HEK293 (cell line): ENCODE results near the gene SLC13A3.

Experiments used
- SALL2 ChIP-seq: fragments of 450-650 bp; formaldehyde crosslinking; IDR thresholded peaks from 2 replicates; pipeline ENCODE4 v1.5.0; 2017; ENCODE audit warnings: missing biosample characterization, mild to moderate bottlenecking, missing genetic modification characterization, borderline replicate concordance
- TRIM28 ChIP-seq: IDR thresholded peaks from 2 replicates; pipeline ENCODE4 v1.6.1; 2011; ENCODE audit warnings: low read length, control low read depth, borderline replicate concordance
- ZNF114 ChIP-seq: fragments of 450-650 bp; formaldehyde crosslinking; IDR thresholded peaks from 2 replicates; pipeline ENCODE4 v1.5.0; 2017; ENCODE audit warnings: missing biosample characterization, missing genetic modification characterization
- ZNF223 ChIP-seq: fragments of 450-650 bp; formaldehyde crosslinking; IDR thresholded peaks from 2 replicates; pipeline ENCODE4 v1.5.1; 2016; ENCODE audit warnings: missing biosample characterization, missing genetic modification characterization
- ZNF488 ChIP-seq: fragments of 450-650 bp; formaldehyde crosslinking; IDR thresholded peaks from 2 replicates; pipeline ENCODE4 v1.5.1; 2016; ENCODE audit warnings: missing biosample characterization, missing genetic modification characterization
- TF ChIP-seq, protein P1 (sequence below): fragments of 450-650 bp; formaldehyde crosslinking; IDR thresholded peaks from 2 replicates; pipeline ENCODE4 v1.5.1; 2016; ENCODE audit warnings: missing biosample characterization, missing genetic modification characterization

DNA sequence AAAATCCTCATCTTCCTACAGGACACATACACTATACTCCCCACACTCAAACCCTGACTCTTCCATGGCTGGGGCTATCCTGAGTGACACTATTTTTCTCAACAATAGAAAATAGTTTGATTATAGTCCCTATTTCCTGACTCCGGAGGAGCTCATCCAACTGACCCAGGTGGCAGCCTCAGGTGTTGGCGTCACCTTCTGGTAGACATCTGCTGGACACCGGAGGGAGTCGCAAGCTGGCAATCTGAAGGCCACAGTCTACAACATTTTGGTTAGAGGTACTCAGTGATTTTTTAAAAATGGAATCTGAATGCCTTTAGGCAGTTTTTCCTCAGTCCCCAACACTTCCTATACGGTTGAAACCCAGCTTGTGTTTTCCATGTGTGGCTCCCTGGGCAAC lies 68.6 kb downstream of the SLC13A3 start:
- TF ChIP-seq ZNF488 (no peak), ZNF114 (tag by site-specific recombination) (no peak), ZNF223 (tag by site-specific recombination) (no peak), TRIM28 (no peak), SALL2 (tag by site-specific recombination) (no peak)
- TF ChIP-seq, protein P1, sequence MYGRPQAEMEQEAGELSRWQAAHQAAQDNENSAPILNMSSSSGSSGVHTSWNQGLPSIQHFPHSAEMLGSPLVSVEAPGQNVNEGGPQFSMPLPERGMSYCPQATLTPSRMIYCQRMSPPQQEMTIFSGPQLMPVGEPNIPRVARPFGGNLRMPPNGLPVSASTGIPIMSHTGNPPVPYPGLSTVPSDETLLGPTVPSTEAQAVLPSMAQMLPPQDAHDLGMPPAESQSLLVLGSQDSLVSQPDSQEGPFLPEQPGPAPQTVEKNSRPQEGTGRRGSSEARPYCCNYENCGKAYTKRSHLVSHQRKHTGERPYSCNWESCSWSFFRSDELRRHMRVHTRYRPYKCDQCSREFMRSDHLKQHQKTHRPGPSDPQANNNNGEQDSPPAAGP: no peak
